ENCODE data around the gene RBM4B.
"Not testable (repeated sequence)": the region's sequence is repeated elsewhere in the genome, so short reads cannot be mapped to it uniquely, and the experiment has no call there.

The RBM4B gene

DNA sequence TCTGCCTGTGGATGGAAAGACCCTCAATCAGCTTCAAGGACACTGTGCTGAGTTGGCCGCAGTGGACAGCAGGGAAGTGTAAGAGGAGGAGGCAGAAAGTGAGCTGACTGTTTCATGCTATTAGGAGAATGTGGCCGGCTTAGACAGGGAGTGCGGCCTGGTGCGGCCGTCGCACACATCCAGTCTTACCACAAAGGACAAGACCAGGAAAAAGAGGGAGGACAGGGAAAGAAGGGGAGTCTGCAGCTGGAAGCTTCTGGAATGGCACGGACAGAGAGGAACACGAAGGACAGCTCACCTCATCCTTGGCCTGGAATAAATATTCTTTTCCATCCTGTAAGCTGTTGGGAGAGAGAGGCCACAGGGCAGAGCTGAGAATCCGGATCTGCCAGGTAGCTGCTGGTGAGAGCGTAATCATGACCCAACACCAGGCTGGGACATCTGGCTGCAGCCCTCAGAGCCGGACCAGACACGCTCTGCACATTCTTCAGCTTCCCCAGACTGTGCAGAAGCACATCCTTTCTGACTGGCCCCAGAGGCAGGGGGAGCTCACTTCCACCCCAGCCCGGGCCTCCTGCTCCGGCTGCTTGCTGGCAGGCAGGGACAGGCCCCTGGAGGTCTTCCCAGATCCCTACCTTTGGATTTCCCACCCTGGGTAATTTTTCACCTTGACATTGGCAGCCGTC, 8.6 kb upstream of the RBM4B start:
- no peak for DNase-seq

GRCh38 chr11:66685276-66686099, 7.8 kb upstream of the RBM4B start:
- no peak for DNase-seq

- no peak for DNase-seq
Observed at GRCh38 chr11:66684635-66685034, 6.9 kb upstream of the RBM4B start.

- DNase-seq, result no peak
Observed at GRCh38 chr11:66683877-66684276, 6.2 kb upstream of the RBM4B start.

- DNase-seq, result no peak
Observed at GRCh38 chr11:66680966-66681645, 3.4 kb upstream of the RBM4B start.

DNA sequence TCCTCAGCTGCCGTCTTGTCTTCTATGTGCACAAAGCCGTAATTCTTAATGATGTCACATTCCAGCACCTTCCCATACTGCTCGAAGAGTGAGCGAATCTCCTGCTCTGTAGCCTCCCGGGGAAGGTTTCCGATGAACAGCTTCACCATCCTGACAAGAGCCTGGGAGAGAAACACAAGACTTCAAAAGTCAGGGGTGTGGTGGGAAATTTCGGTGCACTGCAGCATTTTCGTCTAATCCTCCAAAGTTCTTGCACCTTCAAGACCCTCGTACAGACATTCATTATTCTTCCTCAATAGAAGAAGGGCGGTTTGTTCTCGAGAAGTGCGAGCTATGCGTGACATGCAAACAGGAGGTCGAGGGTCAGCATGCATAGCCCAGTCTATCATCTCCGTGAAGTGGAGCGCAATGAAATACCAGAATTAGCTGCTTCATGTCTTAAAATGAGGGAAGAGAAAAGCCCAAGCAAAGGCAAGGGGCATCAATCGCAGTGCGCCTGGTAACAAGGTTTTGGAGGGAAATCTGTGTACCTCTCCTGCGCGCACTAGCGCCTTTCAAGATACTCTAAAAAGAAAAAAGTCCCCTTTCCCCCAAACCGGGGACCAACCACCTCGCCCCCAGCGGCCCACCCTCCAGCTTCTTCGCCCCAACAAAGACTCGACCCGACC, 622 bp downstream of the RBM4B start:
- no peak for DNase-seq

DNA sequence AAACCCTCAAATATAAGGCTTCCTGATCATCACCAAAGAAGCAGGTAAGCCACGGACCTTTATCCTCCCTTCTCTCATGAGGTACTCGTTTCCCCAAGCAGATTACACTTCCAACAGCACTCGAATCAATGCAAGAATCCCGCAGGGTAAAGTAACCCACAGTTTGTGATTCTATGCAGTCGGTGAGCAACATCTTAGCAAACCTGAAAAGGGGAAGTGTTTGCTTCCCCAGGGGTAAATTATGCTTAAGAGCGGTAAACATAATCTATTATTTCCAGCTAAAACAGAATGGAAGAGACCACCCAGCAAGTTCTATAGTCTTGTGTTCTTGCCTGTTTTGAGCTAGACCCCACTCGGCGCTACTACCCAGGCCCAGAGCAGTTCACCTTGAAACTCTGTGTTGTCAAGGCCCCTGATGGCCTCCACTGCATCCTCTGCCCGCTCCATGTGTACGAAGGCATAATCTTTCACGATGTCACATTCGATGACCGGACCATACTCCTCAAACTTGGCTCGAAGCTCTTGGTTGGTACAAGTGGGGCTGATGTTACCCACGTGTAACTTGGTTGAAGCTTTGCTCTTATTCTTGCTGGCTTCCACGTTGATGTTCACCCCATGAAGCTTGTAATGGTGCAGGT, 1.3 kb downstream of the RBM4B start:
- DNase-seq, result no peak

GRCh38 chr11:66674964-66675602, 2.6 kb downstream of the RBM4B start:
- DNase-seq, result no peak

- no peak for DNase-seq
Observed at GRCh38 chr11:66670816-66671215, 6.9 kb downstream of the RBM4B start.

DNA sequence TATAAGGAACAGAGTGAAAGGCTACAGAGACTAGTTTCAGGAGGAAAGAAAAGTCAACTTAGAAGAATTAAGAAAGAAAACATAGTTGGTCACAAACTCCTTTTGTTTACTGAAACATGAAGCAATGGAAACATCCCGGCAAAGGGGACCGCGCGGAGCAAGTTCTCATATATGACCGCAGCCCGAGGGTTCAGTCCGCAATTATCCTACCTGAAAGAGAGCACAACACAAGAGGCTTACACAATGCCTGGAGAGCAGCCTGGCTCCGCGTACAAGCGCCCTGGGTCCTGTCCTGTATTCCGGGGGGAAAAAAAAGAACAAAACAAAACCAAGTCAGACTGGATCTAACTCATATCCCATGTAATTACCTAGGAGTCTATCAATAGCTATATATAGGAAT, 12.3 kb downstream of the RBM4B start:
- no peak for DNase-seq

DNA sequence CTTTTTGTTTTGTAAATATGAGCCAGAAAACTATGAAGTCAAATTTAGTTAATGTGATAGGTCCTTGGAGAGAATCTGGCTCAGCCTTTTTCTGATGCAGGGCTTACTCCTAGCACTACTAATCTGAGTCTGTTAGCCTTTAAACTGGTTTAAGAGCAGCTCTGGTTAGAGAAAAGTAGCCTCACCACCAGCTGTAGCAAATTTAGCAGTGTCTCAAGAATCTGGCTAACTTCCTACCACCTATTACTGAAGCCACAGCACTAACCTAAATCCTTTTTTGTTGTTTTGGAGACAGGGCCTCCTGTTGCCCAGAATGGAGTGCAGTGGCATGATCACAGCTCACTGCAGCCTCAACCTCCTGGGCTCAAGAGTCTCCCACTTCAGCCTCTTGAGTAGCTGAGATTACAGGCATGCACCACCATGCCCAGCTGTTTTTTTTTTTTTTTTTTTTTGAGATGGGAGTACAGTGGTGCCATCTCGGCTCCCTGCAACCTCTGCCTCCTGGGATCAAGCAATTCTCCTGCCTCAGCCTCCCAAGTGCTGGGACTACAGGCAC, 13.9 kb downstream of the RBM4B start:
- DNase-seq, result no peak

- DNase-seq, result no peak
Observed at GRCh38 chr11:66659763-66660162, 17.9 kb downstream of the RBM4B start.

DNA sequence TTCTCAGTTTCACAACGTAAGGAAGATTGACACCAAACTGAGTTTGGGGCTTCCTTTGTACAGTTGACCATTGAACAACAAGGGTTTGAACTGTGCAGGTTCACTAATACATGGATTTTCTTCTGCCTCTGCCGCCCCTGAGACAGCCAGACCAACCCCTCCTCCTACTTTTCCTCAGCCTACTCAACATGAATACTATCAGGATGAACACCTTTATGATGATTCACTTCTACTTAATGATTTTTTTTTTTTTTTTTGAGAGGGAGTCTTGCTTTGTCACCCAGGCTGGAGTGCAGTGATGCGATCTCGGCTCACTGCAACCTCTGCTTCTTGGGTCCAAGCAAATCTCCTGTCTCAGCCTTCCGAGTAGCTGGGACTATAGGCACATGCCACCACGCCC, 24.6 kb downstream of the RBM4B start:
- DNase-seq, result no peak

DNA sequence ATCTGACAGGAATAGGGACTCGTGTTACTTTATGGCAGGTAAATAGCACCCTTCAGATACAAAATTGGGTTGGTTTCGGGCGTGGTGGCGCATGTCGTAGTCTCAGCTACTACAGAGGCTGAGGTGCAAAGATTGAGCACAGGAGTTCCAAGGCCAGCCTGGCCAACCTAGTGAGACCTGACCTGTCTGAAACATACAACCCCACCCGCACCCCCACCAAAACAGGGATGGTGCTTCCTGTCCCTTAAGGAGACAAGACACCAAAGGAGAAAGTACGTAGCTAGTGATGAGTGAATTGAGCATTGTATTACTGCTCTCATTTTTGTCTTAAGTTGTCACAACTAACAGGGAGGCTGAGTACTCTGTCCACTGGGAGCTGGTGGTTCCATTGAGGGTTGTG, 25.0 kb downstream of the RBM4B start:
- DNase-seq, result no peak

DNA sequence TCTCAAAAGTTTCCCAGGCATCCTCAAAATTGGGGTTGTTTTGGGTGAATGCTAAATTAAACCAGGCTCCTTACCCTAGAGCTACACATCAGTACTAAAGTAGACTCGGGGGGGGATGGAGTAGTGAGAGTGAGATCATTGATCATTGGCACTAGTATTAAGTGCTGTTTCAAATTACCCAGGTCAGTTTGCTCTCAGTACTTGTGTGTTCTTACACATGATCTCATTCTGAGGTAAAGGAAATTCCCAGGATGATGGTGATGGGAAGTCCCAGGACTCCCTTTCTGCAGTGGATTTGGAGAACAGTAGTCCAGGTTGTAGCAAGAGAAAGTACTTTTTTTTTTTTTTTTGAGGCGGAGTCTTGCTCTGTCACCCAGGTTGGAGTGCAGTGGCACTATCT, 26.7 kb downstream of the RBM4B start:
- no peak for DNase-seq

DNA sequence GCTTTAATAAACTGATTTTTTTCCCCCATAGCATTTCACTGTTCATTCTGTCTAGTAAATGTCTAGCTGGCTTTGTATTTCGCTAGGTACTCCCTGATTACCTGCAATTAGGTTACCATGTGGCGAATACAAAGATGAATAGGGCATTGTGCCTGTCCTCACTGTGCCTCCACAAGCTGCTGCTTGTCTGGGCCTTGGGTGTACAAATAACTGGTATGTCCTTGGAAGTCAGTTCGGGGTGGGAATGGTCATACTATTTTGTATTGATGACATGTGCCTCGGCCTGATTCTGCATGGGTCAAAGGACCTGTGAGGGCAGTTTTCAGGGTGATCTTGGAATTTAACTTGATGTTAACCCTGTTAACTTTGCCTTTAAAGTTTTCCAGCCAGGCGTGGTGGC, 27.8 kb downstream of the RBM4B start:
- no peak for DNase-seq

DNA sequence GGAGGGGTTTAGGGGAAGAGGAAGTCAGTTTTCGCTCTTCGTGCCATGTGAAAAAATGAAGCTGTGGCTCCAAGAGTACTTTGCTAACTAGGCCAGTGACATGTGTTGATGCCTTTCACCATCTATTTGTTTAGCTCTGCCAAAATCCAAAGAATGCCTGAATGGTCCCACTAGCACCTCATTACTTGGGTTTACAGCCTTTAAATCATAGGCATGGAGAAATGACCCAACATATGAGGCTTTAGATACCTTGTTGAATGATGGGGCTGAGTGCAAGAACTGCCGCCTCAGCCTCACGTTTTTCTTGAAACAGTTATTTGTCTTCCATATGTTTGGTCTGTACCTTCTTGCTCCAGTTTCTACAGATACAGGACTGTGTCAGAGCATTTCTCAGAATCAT, 30.9 kb downstream of the RBM4B start:
- DNase-seq, result no peak

DNA sequence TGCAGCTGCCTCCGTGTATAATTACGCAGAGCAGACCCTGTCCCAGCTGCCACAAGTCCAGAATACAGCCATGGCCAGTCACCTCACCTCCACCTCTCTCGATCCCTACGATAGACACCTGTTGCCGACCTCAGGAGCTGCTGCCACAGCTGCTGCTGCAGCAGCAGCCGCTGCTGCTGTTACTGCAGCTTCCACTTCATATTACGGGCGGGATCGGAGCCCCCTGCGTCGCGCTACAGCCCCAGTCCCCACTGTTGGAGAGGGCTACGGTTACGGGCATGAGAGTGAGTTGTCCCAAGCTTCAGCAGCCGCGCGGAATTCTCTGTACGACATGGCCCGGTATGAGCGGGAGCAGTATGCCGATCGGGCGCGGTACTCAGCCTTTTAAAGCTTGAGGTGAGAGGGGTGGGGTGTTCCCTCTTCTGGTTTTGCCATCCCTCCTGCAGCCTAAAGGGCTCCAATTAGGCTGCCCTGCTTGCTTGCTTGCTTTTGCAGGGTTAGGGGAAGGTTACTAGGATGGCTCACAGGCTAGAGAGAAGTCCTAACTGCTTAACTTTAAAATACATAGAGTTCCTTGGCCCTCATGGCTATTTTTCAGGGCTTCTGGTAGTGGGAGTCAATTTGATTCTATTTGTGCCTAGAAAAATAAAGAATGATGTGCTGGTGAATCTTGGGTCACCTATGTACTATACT, 33.8 kb downstream of the RBM4B start:
- no peak for DNase-seq

DNA sequence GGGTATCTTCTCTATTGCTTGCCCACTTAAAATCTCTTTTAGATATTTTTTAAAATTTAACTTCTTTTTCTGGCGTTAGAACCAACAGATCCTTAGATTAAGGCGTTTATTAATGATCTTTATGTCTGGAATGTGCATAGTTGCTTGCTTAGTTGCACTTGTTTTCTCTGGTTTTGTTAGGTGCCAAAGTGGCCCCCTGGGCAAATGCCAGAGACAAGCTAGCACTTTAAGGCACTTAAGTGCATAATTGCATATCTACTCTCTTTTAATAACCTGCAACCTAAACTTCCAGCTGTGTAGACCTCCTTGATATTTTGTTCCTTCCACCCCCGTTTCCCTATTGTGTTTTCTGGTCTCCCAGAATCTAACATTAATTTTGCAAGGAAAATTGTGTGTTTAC, 35.9 kb downstream of the RBM4B start:
- no peak for DNase-seq

DNA sequence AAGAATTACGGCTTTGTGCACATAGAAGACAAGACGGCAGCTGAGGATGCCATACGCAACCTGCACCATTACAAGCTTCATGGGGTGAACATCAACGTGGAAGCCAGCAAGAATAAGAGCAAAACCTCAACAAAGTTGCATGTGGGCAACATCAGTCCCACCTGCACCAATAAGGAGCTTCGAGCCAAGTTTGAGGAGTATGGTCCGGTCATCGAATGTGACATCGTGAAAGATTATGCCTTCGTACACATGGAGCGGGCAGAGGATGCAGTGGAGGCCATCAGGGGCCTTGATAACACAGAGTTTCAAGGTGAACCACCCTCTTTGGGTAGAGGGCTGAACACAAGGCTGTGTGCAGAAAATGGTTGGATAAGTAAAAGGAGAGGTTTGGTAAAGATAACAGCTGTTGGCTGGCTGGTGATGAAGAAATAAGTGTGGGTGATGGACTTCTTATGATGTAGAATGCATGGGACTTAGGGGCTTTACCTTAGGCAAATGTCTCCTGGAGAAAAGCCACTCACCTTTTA, 37.8 kb downstream of the RBM4B start:
- not testable (repeated sequence) for DNase-seq
